HepG2 (cell line): ENCODE results near the gene STX2. TPM values are rescaled to one million over a fixed set of nuclear protein-coding genes. Genes with fewer than 3 reads are reported as not detected.

Experiments
- ATAC-seq: fragments of 200-7000 bp; cut with Tn5 transposase; 3 replicates; pipeline ENCODE4 v1.9.1; 2020; ENCODE audit warnings: mild to moderate bottlenecking, moderate library complexity
- BruUV-seq: library from RNA; stranded (reverse); fragments of 400-500 nt; replicated peaks from 2 replicates; lab custom pipeline; 2021; lab: Mats Ljungman, UMichigan
- CTCF ChIA-PET: fragments of 300-600 bp; formaldehyde crosslinking; extraction: SDS; loops from one replicate; lab custom pipeline; 2021; ENCODE audit warnings: low total read pairs, inconsistent platforms, low intra/inter-chr PET ratio; lab: Yijun Ruan, JAX
- POLR2A ChIA-PET: fragments of 350-600 bp; sonication (Branson Sonifier 250); formaldehyde crosslinking; loops from one replicate; lab custom pipeline; 2020; ENCODE audit warnings: antibody characterized with exemption, inconsistent platforms; lab: Yijun Ruan, JAX
- DNase-seq: peaks from one replicate; pipeline ENCODE4 v3.0.0-alpha.2; 2015; ENCODE audit warnings: low spot score
- FAIRE-seq: peaks from 3 replicates; lab custom pipeline; 2011; peaks lifted over from hg19 to GRCh38; lab: Jason Lieb, UNC
- H2AFZ ChIP-seq: one replicate; pipeline ENCODE4 v1.6.1; 2011; ENCODE audit warnings: low read length, inconsistent platforms
- H3K27ac ChIP-seq: fragments of 300-600 bp; 3 replicates; pipeline ENCODE4 v1.8.0; 2011; ENCODE audit warnings: mixed run types, mild to moderate bottlenecking, mixed read lengths, low read length, inconsistent platforms; ENCODE audit not compliant: insufficient read depth; ENCODE audit errors: extremely low read length
- H3K27me3 ChIP-seq, 2 experiments: fragments of 200-600 bp in 1 of 2; 2 replicates in 1 of 2; 3 replicates in 1 of 2; pipeline versions ENCODE4 v1.6.0 to v1.8.0; 2011; ENCODE audit warnings: low read length in 2 of 2, mild to moderate bottlenecking in 2 of 2, moderate library complexity in 2 of 2, inconsistent platforms in 1 of 2; ENCODE audit not compliant: insufficient read depth in 2 of 2, control insufficient read depth in 1 of 2
- H3K36me3 ChIP-seq, 2 experiments: fragments of 200-600 bp in 1 of 2; replicated peaks in 1 of 2; 2 replicates in 1 of 2; 3 replicates in 1 of 2; pipeline versions ENCODE4 v1.5.1 to v1.8.0; 2011; ENCODE audit warnings: low read length in 2 of 2, inconsistent platforms in 1 of 2; ENCODE audit not compliant: insufficient read depth in 2 of 2, control insufficient read depth in 1 of 2
- H3K4me1 ChIP-seq: 2 replicates; pipeline ENCODE4 v1.5.1; 2012; ENCODE audit warnings: low read length, inconsistent platforms; ENCODE audit not compliant: insufficient read depth
- H3K4me2 ChIP-seq: 2 replicates; pipeline ENCODE4 v1.6.0; 2011; ENCODE audit warnings: low read depth, low read length, inconsistent platforms
- H3K4me3 ChIP-seq, 3 experiments: fragments of 200-600 bp in 1 of 3; sonication (generic), shearing (Covaris generic) in 1 of 3; replicated peaks in 1 of 3; 2 replicates each; pipeline ENCODE4 v1.5.1; 2011 to 2016; ENCODE audit warnings: low read length in 3 of 3, inconsistent platforms in 2 of 3, low read depth in 2 of 3, mild to moderate bottlenecking in 2 of 3, control low read depth in 1 of 3, mixed read lengths in 1 of 3; ENCODE audit not compliant: insufficient read depth in 1 of 3
- H3K79me2 ChIP-seq: one replicate; pipeline ENCODE4 v1.6.1; 2011; ENCODE audit warnings: low read length, inconsistent platforms; ENCODE audit not compliant: insufficient read depth
- H3K9ac ChIP-seq: 2 replicates; pipeline ENCODE4 v1.6.0; 2011; ENCODE audit warnings: mild to moderate bottlenecking, low read depth, low read length, inconsistent platforms; ENCODE audit not compliant: insufficient read depth
- H3K9me3 ChIP-seq: 2 replicates; pipeline ENCODE4 v1.5.1; 2012; ENCODE audit warnings: mild to moderate bottlenecking, low read length
- H4K20me1 ChIP-seq: 2 replicates; pipeline ENCODE4 v1.6.0; 2011; ENCODE audit warnings: inconsistent platforms, mild to moderate bottlenecking, low read length, moderate library complexity; ENCODE audit not compliant: insufficient read depth
- CBX2 ChIP-seq, 2 experiments: fragments of 200-600 bp in 1 of 2; sonication (generic); formaldehyde crosslinking in 1 of 2; IDR thresholded peaks; 2 replicates each; pipeline versions ENCODE4 v1.7.0 to v1.8.1; 2018 to 2022; ENCODE audit warnings: low read depth in 2 of 2, low read length in 1 of 2, mild to moderate bottlenecking in 1 of 2, missing genetic modification reagents in 1 of 2
- CSRNP2 ChIP-seq: sonication (generic); formaldehyde crosslinking; conservative IDR thresholded peaks from 2 replicates; pipeline ENCODE4 v1.8.0; 2022; ENCODE audit warnings: low read depth, missing genetic modification reagents
- HOMEZ ChIP-seq: IDR thresholded peaks from 2 replicates; pipeline ENCODE4 v1.6.1; 2016; ENCODE audit warnings: low read depth
- KDM2A ChIP-seq: sonication (generic); formaldehyde crosslinking; IDR thresholded peaks from 2 replicates; pipeline ENCODE4 v1.4.0; 2020; ENCODE audit warnings: low read depth, missing genetic modification reagents, borderline replicate concordance
- MTERF4 ChIP-seq: sonication (generic); formaldehyde crosslinking; IDR thresholded peaks from 2 replicates; pipeline ENCODE4 v1.8.0; 2023; ENCODE audit warnings: mild to moderate bottlenecking, missing genetic modification reagents
- PAWR ChIP-seq: sonication (generic); formaldehyde crosslinking; IDR thresholded peaks from 2 replicates; pipeline ENCODE4 v1.4.0; 2020; ENCODE audit warnings: missing genetic modification reagents, mild to moderate bottlenecking, borderline replicate concordance
- RELA ChIP-seq: sonication (generic); formaldehyde crosslinking; IDR thresholded peaks from 2 replicates; pipeline ENCODE4 v1.4.0; 2020; ENCODE audit warnings: missing genetic modification reagents
- TBL1XR1 ChIP-seq: fragments of 150-350 bp; IDR thresholded peaks from 2 replicates; pipeline ENCODE4 v1.6.1; 2014; ENCODE audit warnings: borderline replicate concordance, low read length; ENCODE audit not compliant: partially characterized antibody
- ZKSCAN1 ChIP-seq: fragments of 150-350 bp; IDR thresholded peaks from 2 replicates; pipeline ENCODE4 v1.6.1; 2014; ENCODE audit warnings: low read length
- ZNF18 ChIP-seq: sonication (generic); formaldehyde crosslinking; IDR thresholded peaks from 2 replicates; pipeline ENCODE4 v1.8.0; 2022; ENCODE audit warnings: mild to moderate bottlenecking, missing genetic modification reagents; ENCODE audit not compliant: insufficient replicate concordance
- ZNF577 ChIP-seq: sonication (generic); formaldehyde crosslinking; IDR thresholded peaks from 2 replicates; pipeline ENCODE4 v1.4.0; 2020; ENCODE audit warnings: mild to moderate bottlenecking, low read depth, missing genetic modification reagents, borderline replicate concordance
- WGBS: methylation state at CpG from one replicate; pipeline ENCODE4 v1.1.6; 2017; ENCODE audit warnings: low lambda C conversion rate; 5-methylcytosine and 5-hydroxymethylcytosine counted together
- in situ Hi-C: cut with HindIII; loops from 2 replicates; pipeline ENCODE4 v1.10.0; 2017; ENCODE audit warnings: low pct_unique_long_range_greater_than_20kb; ENCODE audit not compliant: extremely low pct_ligation_motif_present
- intact Hi-C: fragments of 100-400 bp; cut with micrococcal nuclease; formaldehyde crosslinking; loops from one replicate; pipeline ENCODE4 v1.10.0; 2022; ENCODE audit not compliant: unreplicated experiment
- polyA plus RNA-seq, 8 experiments: library from polyadenylated mRNA; depleted of rRNA in 3 of 8; stranded (reverse) in 7 of 8; unstranded in 1 of 8; fragments of >200 nt; fragmentation: Illumina TruSeq in 4 of 8; extraction: Trizol in 4 of 8; gene quantifications; 2 replicates each; pipeline versions ENCODE4 v1.2.1 to v1.2.3, GENCODE V29; 2011 to 2016; ENCODE audit warnings: low read depth in 4 of 8, missing spikeins in 1 of 8, mixed read lengths in 1 of 8; ENCODE audit not compliant: insufficient read depth in 1 of 8
- total RNA-seq, 5 experiments: library from RNA; depleted of rRNA; stranded (reverse); fragments of >200 nt; fragmentation: Illumina TruSeq; extraction: Trizol; gene quantifications; 2 replicates each; pipeline ENCODE4 v1.2.3, GENCODE V29; 2016; ENCODE audit warnings: low read depth in 1 of 5
- TF ChIP-seq, protein P1 (sequence below): sonication (generic); formaldehyde crosslinking; IDR thresholded peaks from 2 replicates; pipeline ENCODE4 v1.8.0; 2022; ENCODE audit warnings: missing genetic modification reagents, mild to moderate bottlenecking, moderate library complexity, borderline replicate concordance
- TF ChIP-seq, protein P2 (sequence below): sonication (generic); formaldehyde crosslinking; IDR thresholded peaks from 2 replicates; pipeline ENCODE4 v1.8.1; 2022; ENCODE audit warnings: mild to moderate bottlenecking, missing genetic modification reagents

STX2 gene
- total and polyA plus RNA-seq, 2 of the 13 experiments (the other 11 are each of a cell fraction or from before 2014, with no cell fraction given): 13.4 to 25.1 TPM

GRCh38 chr12:130780880-130781575 lies 58.0 kb downstream of the STX2 start:
- in situ Hi-C loops (no loop called here), intact Hi-C loops (no loop called here)
- no peaks in the 10 kb centered on the region for H3K79me2 ChIP-seq
- no peaks in the 10 kb centered on the region for H3K27me3 ChIP-seq
- POLR2A ChIA-PET: no interaction called here
- no peak for DNase-seq
- no TSS peak for BruUV-seq
- peaks cover 14% of the 10 kb centered on the region for H3K4me1 ChIP-seq
- H3K27ac ChIP-seq: no peak overlapping the region
- H3K4me3 ChIP-seq: no peak overlapping the region
- no peak overlapping the region for H3K9ac ChIP-seq
- H2AFZ ChIP-seq: no peak overlapping the region
- CTCF ChIA-PET: no interaction called here
- H3K36me3 ChIP-seq: no peaks in the 10 kb centered on the region
- no peaks in the 10 kb centered on the region for H4K20me1 ChIP-seq
- FAIRE-seq: no peak
- H3K4me2 ChIP-seq: no peak overlapping the region
- WGBS: 92% methylated on average over 16 of the region's 28 CpGs
- peaks cover 7% of the 10 kb centered on the region for H3K9me3 ChIP-seq
- ATAC-seq: no peak
- TF ChIP-seq TBL1XR1: no peak
- TF ChIP-seq CSRNP2: no peak
- no peak for TF ChIP-seq RELA (CRISPR knock-in tag)
- no peak for TF ChIP-seq CBX2 (IDR thresholded peaks at IDR 0.05; ENCODE audit: low read depth, low read length)
- no peak for TF ChIP-seq CBX2 (CRISPR knock-in tag; IDR thresholded peaks at IDR 0.05; ENCODE audit: low read depth)
- TF ChIP-seq MTERF4: no peak
- no peak for TF ChIP-seq ZKSCAN1
- no peak for TF ChIP-seq ZNF577 (CRISPR knock-in tag)
- no peak for TF ChIP-seq ZNF18
- no peak for TF ChIP-seq KDM2A (CRISPR knock-in tag)
- TF ChIP-seq HOMEZ (CRISPR knock-in tag): no peak
- TF ChIP-seq, protein P1, sequence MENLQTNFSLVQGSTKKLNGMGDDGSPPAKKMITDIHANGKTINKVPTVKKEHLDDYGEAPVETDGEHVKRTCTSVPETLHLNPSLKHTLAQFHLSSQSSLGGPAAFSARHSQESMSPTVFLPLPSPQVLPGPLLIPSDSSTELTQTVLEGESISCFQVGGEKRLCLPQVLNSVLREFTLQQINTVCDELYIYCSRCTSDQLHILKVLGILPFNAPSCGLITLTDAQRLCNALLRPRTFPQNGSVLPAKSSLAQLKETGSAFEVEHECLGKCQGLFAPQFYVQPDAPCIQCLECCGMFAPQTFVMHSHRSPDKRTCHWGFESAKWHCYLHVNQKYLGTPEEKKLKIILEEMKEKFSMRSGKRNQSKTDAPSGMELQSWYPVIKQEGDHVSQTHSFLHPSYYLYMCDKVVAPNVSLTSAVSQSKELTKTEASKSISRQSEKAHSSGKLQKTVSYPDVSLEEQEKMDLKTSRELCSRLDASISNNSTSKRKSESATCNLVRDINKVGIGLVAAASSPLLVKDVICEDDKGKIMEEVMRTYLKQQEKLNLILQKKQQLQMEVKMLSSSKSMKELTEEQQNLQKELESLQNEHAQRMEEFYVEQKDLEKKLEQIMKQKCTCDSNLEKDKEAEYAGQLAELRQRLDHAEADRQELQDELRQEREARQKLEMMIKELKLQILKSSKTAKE (CRISPR knock-in tag): no peak
- no peak for TF ChIP-seq PAWR (CRISPR knock-in tag)
- TF ChIP-seq, protein P2, sequence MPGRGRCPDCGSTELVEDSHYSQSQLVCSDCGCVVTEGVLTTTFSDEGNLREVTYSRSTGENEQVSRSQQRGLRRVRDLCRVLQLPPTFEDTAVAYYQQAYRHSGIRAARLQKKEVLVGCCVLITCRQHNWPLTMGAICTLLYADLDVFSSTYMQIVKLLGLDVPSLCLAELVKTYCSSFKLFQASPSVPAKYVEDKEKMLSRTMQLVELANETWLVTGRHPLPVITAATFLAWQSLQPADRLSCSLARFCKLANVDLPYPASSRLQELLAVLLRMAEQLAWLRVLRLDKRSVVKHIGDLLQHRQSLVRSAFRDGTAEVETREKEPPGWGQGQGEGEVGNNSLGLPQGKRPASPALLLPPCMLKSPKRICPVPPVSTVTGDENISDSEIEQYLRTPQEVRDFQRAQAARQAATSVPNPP (CRISPR knock-in tag): no peak
